K562 (cell line): ENCODE results near the gene GPR3. TPM values are rescaled to one million over a fixed set of nuclear protein-coding genes. Genes with fewer than 3 reads are reported as not detected.

Source experiments
- ATAC-seq: fragments of 200-7000 bp; cut with Tn5 transposase; 3 replicates; pipeline ENCODE4 v1.9.1; 2020; ENCODE audit warnings: moderate library complexity
- BruUV-seq: library from RNA; stranded (reverse); fragments of 400-500 nt; replicated peaks from 2 replicates; lab custom pipeline; 2021; lab: Mats Ljungman, UMichigan
- CTCF ChIA-PET: fragments of 300-600 bp; formaldehyde crosslinking; extraction: SDS; loops from one replicate; lab custom pipeline; 2021; ENCODE audit warnings: low intra/inter-chr PET ratio; lab: Yijun Ruan, JAX
- POLR2A ChIA-PET: fragments of 300-600, 350-650 bp; sonication (Branson Sonifier 250); formaldehyde crosslinking; extraction: SDS; loops from one replicate; lab custom pipeline; 2021; ENCODE audit warnings: antibody characterized with exemption, inconsistent platforms; lab: Yijun Ruan, JAX
- DNase-seq, 4 experiments: peaks; one replicate each; pipeline versions ENCODE4 v3.0.0 to v3.0.0-alpha.2; 2011 to 2018; ENCODE audit warnings: low spot score in 3 of 4, mixed read lengths in 3 of 4; ENCODE audit errors: extremely low read depth in 1 of 4
- FAIRE-seq: peaks from 2 replicates; lab custom pipeline; 2011; peaks lifted over from hg19 to GRCh38; lab: Jason Lieb, UNC
- H2AFZ ChIP-seq: 2 replicates; pipeline ENCODE4 v1.6.0; 2011; ENCODE audit warnings: low read depth, low read length, control low read depth, inconsistent platforms
- H3K27ac ChIP-seq: fragments of 200-600 bp; 3 replicates; pipeline ENCODE4 v1.8.0; 2011; ENCODE audit warnings: low read depth, mild to moderate bottlenecking, control low read depth, inconsistent platforms, low read length, moderate library complexity, mixed read lengths; ENCODE audit errors: extremely low read depth
- H3K27me3 ChIP-seq, 2 experiments: fragments of 300-600 bp in 1 of 2; 2 replicates in 1 of 2; 3 replicates in 1 of 2; pipeline versions ENCODE4 v1.6.0 to v1.8.0; 2011; ENCODE audit warnings: inconsistent platforms in 2 of 2, low read length in 2 of 2, mild to moderate bottlenecking in 1 of 2, mixed read lengths in 1 of 2, moderate library complexity in 1 of 2; ENCODE audit not compliant: control insufficient read depth in 2 of 2, insufficient read depth in 2 of 2
- H3K36me3 ChIP-seq: fragments of 300-600 bp; 3 replicates; pipeline ENCODE4 v1.8.0; 2011; ENCODE audit warnings: mild to moderate bottlenecking, low read length, inconsistent platforms; ENCODE audit not compliant: control insufficient read depth, insufficient read depth
- H3K4me1 ChIP-seq, 2 experiments: fragments of 200-600 bp in 1 of 2; replicated peaks in 1 of 2; 2 replicates in 1 of 2; 3 replicates in 1 of 2; pipeline versions ENCODE4 v1.5.1 to v1.8.0; 2011; ENCODE audit warnings: inconsistent platforms in 2 of 2, low read length in 2 of 2, mild to moderate bottlenecking in 1 of 2, mixed read lengths in 1 of 2, moderate library complexity in 1 of 2; ENCODE audit not compliant: control insufficient read depth in 2 of 2, insufficient read depth in 2 of 2
- H3K4me2 ChIP-seq: 2 replicates; pipeline ENCODE4 v1.6.1; 2011; ENCODE audit warnings: low read length, control low read depth, inconsistent platforms, mixed read lengths; ENCODE audit not compliant: insufficient read depth
- H3K4me3 ChIP-seq: fragments of 200-600 bp; sonication (generic), shearing (Covaris generic); 2 replicates; pipeline ENCODE4 v1.5.1; 2016; ENCODE audit warnings: control low read depth, inconsistent platforms
- H3K79me2 ChIP-seq: fragments of 200-600 bp; 3 replicates; pipeline ENCODE4 v1.8.0; 2011; ENCODE audit warnings: low read length, inconsistent platforms; ENCODE audit not compliant: control insufficient read depth, insufficient read depth
- H3K9ac ChIP-seq, 2 experiments: 2 replicates each; pipeline versions ENCODE4 v1.6.0 to v1.6.1; 2011; ENCODE audit warnings: low read depth in 2 of 2, low read length in 2 of 2, control low read depth in 1 of 2, inconsistent platforms in 1 of 2, mild to moderate bottlenecking in 1 of 2, mixed read lengths in 1 of 2; ENCODE audit not compliant: insufficient read depth in 1 of 2
- H3K9me1 ChIP-seq: one replicate; pipeline ENCODE4 v1.6.0; 2011; ENCODE audit warnings: inconsistent platforms, mild to moderate bottlenecking, low read length, moderate library complexity; ENCODE audit not compliant: control insufficient read depth, insufficient read depth
- H3K9me3 ChIP-seq: replicated peaks from 2 replicates; pipeline ENCODE4 v1.5.1; 2011; ENCODE audit warnings: low read depth, low read length, inconsistent platforms; ENCODE audit not compliant: control insufficient read depth, insufficient read depth
- H4K20me1 ChIP-seq: replicated peaks from 2 replicates; pipeline ENCODE4 v1.6.1; 2011; ENCODE audit warnings: low read length, inconsistent platforms, mixed read lengths; ENCODE audit not compliant: control insufficient read depth, insufficient read depth
- CBX3 ChIP-seq, 2 experiments: IDR thresholded peaks; 1 replicate in 1 of 2; 2 replicates in 1 of 2; pipeline ENCODE4 v1.6.1; 2012; ENCODE audit warnings: inconsistent platforms in 2 of 2, low read length in 2 of 2, borderline replicate concordance in 1 of 2, control low read depth in 1 of 2
- CEBPG ChIP-seq, 3 experiments: fragments of 200-800 bp in 1 of 3; sonication (Bioruptor generic) in 1 of 3; sonication (generic) in 1 of 3; formaldehyde crosslinking in 1 of 3; IDR thresholded peaks in 2 of 3; conservative IDR thresholded peaks in 1 of 3; 2 replicates each; pipeline versions ENCODE4 v1.6.1 to v1.8.0; 2016 to 2022; ENCODE audit warnings: missing compliant biosample characterization in 2 of 3, missing genetic modification characterization in 2 of 3, mild to moderate bottlenecking in 1 of 3, missing genetic modification reagents in 1 of 3
- ETV6 ChIP-seq, 3 experiments: fragments of 150-350 bp in 1 of 3; sonication (generic) in 1 of 3; formaldehyde crosslinking in 1 of 3; IDR thresholded peaks; 2 replicates each; pipeline versions ENCODE4 v1.6.1 to v1.8.0; 2014 to 2022; ENCODE audit warnings: borderline replicate concordance in 2 of 3, low read depth in 2 of 3, antibody characterized with exemption in 1 of 3, low read length in 1 of 3, mild to moderate bottlenecking in 1 of 3, missing genetic modification reagents in 1 of 3
- FOS ChIP-seq: IDR thresholded peaks from 3 replicates; pipeline ENCODE4 v1.6.1; 2011; ENCODE audit not compliant: insufficient read length; ENCODE audit errors: extremely low read depth
- GATA2 ChIP-seq: sonication (generic); formaldehyde crosslinking; IDR thresholded peaks from 2 replicates; pipeline ENCODE4 v1.4.0; 2020; ENCODE audit warnings: mild to moderate bottlenecking, missing genetic modification reagents
- GTF3C2 ChIP-seq: IDR thresholded peaks from 3 replicates; pipeline ENCODE4 v1.6.1; 2011; ENCODE audit warnings: borderline replicate concordance, mild to moderate bottlenecking, moderate library complexity; ENCODE audit not compliant: insufficient read length; ENCODE audit errors: extremely low read depth
- KLF1 ChIP-seq: fragments of 450-650 bp; IDR thresholded peaks from 2 replicates; pipeline ENCODE4 v1.6.1; 2016; ENCODE audit warnings: missing genetic modification characterization, missing compliant biosample characterization
- NEUROD1 ChIP-seq: fragments of 150-350 bp; IDR thresholded peaks from 2 replicates; pipeline ENCODE4 v1.6.1; 2014; ENCODE audit warnings: borderline replicate concordance, low read length, low read depth; ENCODE audit not compliant: partially characterized antibody
- NFXL1 ChIP-seq: fragments of 450-650 bp; formaldehyde crosslinking; IDR thresholded peaks from 2 replicates; pipeline ENCODE4 v1.4.0; 2021; ENCODE audit warnings: mild to moderate bottlenecking
- NR3C1 ChIP-seq: sonication (generic); formaldehyde crosslinking; IDR thresholded peaks from 2 replicates; pipeline ENCODE4 v1.8.1; 2022; ENCODE audit warnings: missing genetic modification reagents
- PHB2 ChIP-seq: fragments of 450-650 bp; IDR thresholded peaks from 2 replicates; pipeline ENCODE4 v1.6.1; 2017; ENCODE audit warnings: low read depth
- RB1 ChIP-seq: fragments of 450-650 bp; IDR thresholded peaks from 2 replicates; pipeline ENCODE4 v1.6.1; 2017; ENCODE audit warnings: low read depth, mild to moderate bottlenecking
- RCOR1 ChIP-seq, 2 experiments: IDR thresholded peaks; 2 replicates each; pipeline ENCODE4 v1.6.1; 2012; ENCODE audit warnings: low read depth in 2 of 2, low read length in 2 of 2, borderline replicate concordance in 1 of 2, improper control_type of control experiment in 1 of 2
- RFX5 ChIP-seq: IDR thresholded peaks from 2 replicates; pipeline ENCODE4 v1.6.1; 2011; ENCODE audit warnings: low read depth, mild to moderate bottlenecking, improper control_type of control experiment, low read length
- SLC30A9 ChIP-seq: fragments of 250-450 bp; sonication (Bioruptor Pico); IDR thresholded peaks from 2 replicates; pipeline ENCODE4 v1.8.0; 2022; ENCODE audit warnings: mild to moderate bottlenecking, moderate library complexity
- TCF7L2 ChIP-seq: fragments of 150-350 bp; IDR thresholded peaks from 2 replicates; pipeline ENCODE4 v1.6.1; 2016; ENCODE audit warnings: low read depth, mild to moderate bottlenecking, low read length, moderate library complexity
- ZBED1 ChIP-seq: IDR thresholded peaks from 2 replicates; pipeline ENCODE4 v1.6.1; 2014
- ZNF143 ChIP-seq: sonication (generic); formaldehyde crosslinking; IDR thresholded peaks from 2 replicates; pipeline ENCODE4 v1.9.0; 2022; ENCODE audit warnings: mild to moderate bottlenecking, missing genetic modification reagents
- ZNF551 ChIP-seq: fragments of 250-450 bp; sonication (Bioruptor Pico); IDR thresholded peaks from 2 replicates; pipeline ENCODE4 v1.5.0; 2021; ENCODE audit warnings: mild to moderate bottlenecking, moderate library complexity
- ZNF57 ChIP-seq: fragments of 450-650 bp; formaldehyde crosslinking; IDR thresholded peaks from 2 replicates; pipeline ENCODE4 v1.4.0; 2020; ENCODE audit warnings: mild to moderate bottlenecking, moderate library complexity
- WGBS: fragments of 100-300 bp; shearing (Covaris generic); methylation state at CpG from one replicate; pipeline ENCODE4 v1.1.6; 2016; ENCODE audit warnings: low coverage, mixed read lengths; ENCODE audit not compliant: insufficient coverage; ENCODE audit errors: missing lambda C conversion rate; 5-methylcytosine and 5-hydroxymethylcytosine counted together
- in situ Hi-C: fragments of 300-500 bp; cut with MboI; formaldehyde crosslinking; loops from 4 replicates; pipeline ENCODE4 v1.15.0; 2018; ENCODE audit warnings: inconsistent platforms, mixed read lengths
- intact Hi-C: fragments of 100-400 bp; cut with micrococcal nuclease; formaldehyde crosslinking; loops from 2 replicates; pipeline ENCODE4 v1.14.2; 2022
- polyA plus RNA-seq, 8 experiments: library from polyadenylated mRNA; depleted of rRNA in 4 of 8; stranded (reverse) in 5 of 8; unstranded in 3 of 8; fragments of >200 nt; fragmentation: Nextera tagmentation in 2 of 8; fragmentation: Illumina TruSeq in 1 of 8; extraction: Ambion mirVana in 2 of 8; extraction: Trizol in 1 of 8; gene quantifications; 2 replicates each; pipeline versions ENCODE4 v1.2.1 to v1.2.3, GENCODE V29; 2011 to 2014; ENCODE audit warnings: inconsistent platforms in 1 of 8, missing spikeins in 1 of 8
- total RNA-seq, 7 experiments: library from RNA; depleted of rRNA in 6 of 7; stranded (reverse); fragments of >200 nt in 6 of 7; fragmentation: Illumina TruSeq in 2 of 7; extraction: Trizol in 2 of 7; gene quantifications; 2 replicates each; pipeline versions ENCODE4 v1.2.1 to v1.2.3, GENCODE V29; 2011 to 2021; ENCODE audit warnings: low replicate concordance in 1 of 7

Gene GPR3
- total and polyA plus RNA-seq, 9 of the 15 experiments (the other 6 are each of a cell fraction or from before 2014, with no cell fraction given) = 0.24 to 11.5 (median 3.7) TPM

DNA sequence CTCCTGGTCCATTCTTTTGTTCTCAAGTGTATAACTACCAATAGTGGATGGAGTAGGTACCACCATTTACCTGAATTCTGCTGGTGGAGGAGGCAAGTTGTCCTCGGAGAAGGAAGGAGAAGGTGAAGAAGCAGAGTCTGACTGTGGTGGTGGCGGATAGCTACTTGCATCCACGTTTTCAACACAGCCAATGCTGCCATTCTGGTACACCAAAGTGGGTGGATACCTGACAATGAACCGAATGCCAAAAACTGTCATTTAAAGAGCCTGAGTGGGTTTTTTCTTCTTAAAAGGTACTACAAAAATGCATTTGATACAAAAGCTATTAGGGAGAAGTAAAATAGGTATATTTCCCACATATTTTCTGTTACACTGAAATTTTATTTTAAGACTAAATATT, 20.1 kb downstream of the GPR3 start:
- Histone ChIP-seq H3K9me3 (no peaks in the 10 kb centered on the region), H4K20me1 (no peaks in the 10 kb centered on the region), H3K27ac (no peak overlapping the region), H3K9ac (no peak overlapping the region), H3K79me2 (no peaks in the 10 kb centered on the region), H2AFZ (no peak overlapping the region), H3K9me1 (peaks cover 3% of the 10 kb centered on the region), H3K4me2 (no peak overlapping the region), H3K27me3 (no peaks in the 10 kb centered on the region), H3K4me1 (no peaks in the 10 kb centered on the region), H3K4me3 (no peak overlapping the region), H3K36me3 (peaks cover 94% of the 10 kb centered on the region)
- in situ Hi-C loops = no loop called here
- WGBS = 88% methylated on average over 4 of the region's 4 CpGs
- no peak for ATAC-seq
- ChIA-PET CTCF (interaction anchor here (0.6 kb wide), 1 partner anchor 192 kb away, joined by 7 read pairs; no protein-coding TSS in a partner anchor), POLR2A (interaction anchor here (0.5 to 3.5 kb wide), 3 partner anchors 7 to 187 kb away, joined by 4 to 17 read pairs (median 6); no protein-coding TSS in a partner anchor)
- no TSS peak for BruUV-seq
- no peak for DNase-seq
- intact Hi-C loops = no loop called here
- FAIRE-seq = no peak
- TF ChIP-seq RFX5 = no peak
- TF ChIP-seq RB1 = no peak
- no peak for TF ChIP-seq FOS
- no peak for TF ChIP-seq CEBPG (CRISPR knock-in tag; IDR thresholded peaks at IDR 0.05)
- TF ChIP-seq CEBPG (tag; conservative IDR thresholded peaks at IDR 0.05 in 1 of 2, IDR thresholded peaks at IDR 0.05 in 1 of 2) = no peak
- TF ChIP-seq TCF7L2 = no peak
- TF ChIP-seq PHB2 = no peak
- no peak for TF ChIP-seq SLC30A9 (CRISPR knock-in tag)
- TF ChIP-seq ETV6 (IDR thresholded peaks at IDR 0.05; ENCODE audit: borderline replicate concordance in 1 of 2, low read depth in 2 of 2, low read length in 1 of 2) = no peak
- no peak for TF ChIP-seq ETV6 (CRISPR knock-in tag; IDR thresholded peaks at IDR 0.05; ENCODE audit: borderline replicate concordance)
- TF ChIP-seq NR3C1 = no peak
- TF ChIP-seq ZNF57 (CRISPR knock-in tag) = no peak
- TF ChIP-seq ZBED1 = no peak
- TF ChIP-seq KLF1 = no peak
- no peak for TF ChIP-seq NFXL1 (CRISPR knock-in tag)
- TF ChIP-seq NEUROD1 = no peak
- TF ChIP-seq GTF3C2 = no peak
- no peak for TF ChIP-seq CBX3 (IDR thresholded peaks at IDR 0.05; ENCODE audit: borderline replicate concordance in 1 of 2, low read length in 2 of 2)
- no peak for TF ChIP-seq ZNF143 (CRISPR knock-in tag)
- TF ChIP-seq RCOR1 (IDR thresholded peaks at IDR 0.05; ENCODE audit: borderline replicate concordance in 1 of 2, low read depth in 2 of 2, low read length in 2 of 2) = no peak
- TF ChIP-seq ZNF551 (CRISPR knock-in tag) = no peak
- TF ChIP-seq GATA2 (CRISPR knock-in tag) = no peak
